Colonic mucosa (tissue), 4 donors: Measurements from ENCODE around the gene ANKRD17. TPM values are rescaled to one million over a fixed set of nuclear protein-coding genes. Genes with fewer than 3 reads are reported as not detected.

ENCODE experiments used
- DNase-seq: peaks from one replicate; pipeline ENCODE4 v3.0.0-alpha.2; 2020
- H3K27ac ChIP-seq: fragments of 200-600 bp; one replicate; pipeline ENCODE4 v1.8.0; 2021
- H3K27me3 ChIP-seq: fragments of 200-600 bp; one replicate; pipeline ENCODE4 v1.8.0; 2021
- H3K36me3 ChIP-seq: fragments of 200-600 bp; one replicate; pipeline ENCODE4 v1.8.0; 2021
- H3K4me1 ChIP-seq: fragments of 200-600 bp; one replicate; pipeline ENCODE4 v1.8.0; 2021; ENCODE audit warnings: mild to moderate bottlenecking
- H3K4me3 ChIP-seq: fragments of 200-600 bp; one replicate; pipeline ENCODE4 v1.8.0; 2021
- H3K9ac ChIP-seq, 2 donors: one replicate each; pipeline ENCODE4 v1.7.0; 2013; ENCODE audit warnings: control low read depth in 2 of 2, low read depth in 2 of 2, low read length in 2 of 2
- H3K9me3 ChIP-seq: fragments of 200-600 bp; one replicate; pipeline ENCODE4 v1.8.0; 2021
- intact Hi-C: fragments of 100-400 bp; cut with DNase I; formaldehyde crosslinking; loops from one replicate; pipeline ENCODE4 v1.14.1; 2022
- total RNA-seq, 2 donors: library from RNA; stranded (reverse); fragmentation: NEBNext Ultra II Directional in 1 of 2; extraction: Animal tissue kit (Norgen Biotek cat#: 25700) in 1 of 2; gene quantifications; one replicate each; pipeline ENCODE4 v1.2.1, GENCODE V29; 2021
- TF ChIP-seq, protein P1 (sequence below): fragments of 200-600 bp; IDR thresholded peaks from one replicate; pipeline ENCODE4 v1.8.0; 2022; ENCODE audit warnings: antibody characterized with exemption, mild to moderate bottlenecking
- donor health status: healthy.
- donor health status: DM: no; HTN: no; CAD: no.
- donor health status: DM: no; HTN: no; CAD: no.

ANKRD17 gene
- total RNA-seq, 2 donors from 2014 or later: 51.5 to 59.2 TPM

DNA sequence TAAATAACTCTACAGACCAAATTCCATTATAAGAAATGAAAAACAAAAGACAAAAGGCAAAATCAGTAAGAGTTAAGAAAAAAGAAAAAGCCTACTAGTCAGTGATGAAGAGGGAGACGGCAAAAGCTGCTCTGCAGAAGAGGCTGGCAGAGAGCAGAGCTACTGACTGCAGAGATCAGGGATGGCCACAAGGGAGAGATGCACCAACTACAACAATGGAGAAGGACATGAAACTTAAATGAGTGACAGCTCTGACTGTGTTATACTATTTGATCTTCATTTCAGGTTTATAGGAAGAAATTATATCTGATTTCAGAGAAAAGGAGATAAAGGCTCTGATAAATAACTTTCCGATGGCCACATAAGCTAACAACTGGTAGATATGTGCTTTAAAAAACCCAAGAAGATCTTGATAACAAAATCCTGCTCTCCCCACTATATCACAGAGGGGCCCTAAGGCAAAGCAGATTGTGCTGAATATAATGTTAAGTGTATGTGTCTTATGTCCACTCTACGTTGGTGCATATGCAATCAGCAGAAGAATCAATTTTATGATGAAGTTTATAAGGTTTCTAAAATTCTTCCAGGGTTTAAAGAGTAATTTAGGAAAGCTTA, 130.7 kb downstream of the ANKRD17 start:
- DNase-seq: no peak
- Histone ChIP-seq H3K4me3 (no peak overlapping the region), H3K27me3 (no peaks in the 10 kb centered on the region), H3K9me3 (no peaks in the 10 kb centered on the region), H3K36me3 (peaks cover 1% of the 10 kb centered on the region), H3K27ac (no peak overlapping the region), H3K4me1 (no peaks in the 10 kb centered on the region), H3K9ac (no peak overlapping the region)
- intact Hi-C loops: no loop called here
- TF ChIP-seq, protein P1, sequence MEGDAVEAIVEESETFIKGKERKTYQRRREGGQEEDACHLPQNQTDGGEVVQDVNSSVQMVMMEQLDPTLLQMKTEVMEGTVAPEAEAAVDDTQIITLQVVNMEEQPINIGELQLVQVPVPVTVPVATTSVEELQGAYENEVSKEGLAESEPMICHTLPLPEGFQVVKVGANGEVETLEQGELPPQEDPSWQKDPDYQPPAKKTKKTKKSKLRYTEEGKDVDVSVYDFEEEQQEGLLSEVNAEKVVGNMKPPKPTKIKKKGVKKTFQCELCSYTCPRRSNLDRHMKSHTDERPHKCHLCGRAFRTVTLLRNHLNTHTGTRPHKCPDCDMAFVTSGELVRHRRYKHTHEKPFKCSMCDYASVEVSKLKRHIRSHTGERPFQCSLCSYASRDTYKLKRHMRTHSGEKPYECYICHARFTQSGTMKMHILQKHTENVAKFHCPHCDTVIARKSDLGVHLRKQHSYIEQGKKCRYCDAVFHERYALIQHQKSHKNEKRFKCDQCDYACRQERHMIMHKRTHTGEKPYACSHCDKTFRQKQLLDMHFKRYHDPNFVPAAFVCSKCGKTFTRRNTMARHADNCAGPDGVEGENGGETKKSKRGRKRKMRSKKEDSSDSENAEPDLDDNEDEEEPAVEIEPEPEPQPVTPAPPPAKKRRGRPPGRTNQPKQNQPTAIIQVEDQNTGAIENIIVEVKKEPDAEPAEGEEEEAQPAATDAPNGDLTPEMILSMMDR: peak; percentile 13

DNA sequence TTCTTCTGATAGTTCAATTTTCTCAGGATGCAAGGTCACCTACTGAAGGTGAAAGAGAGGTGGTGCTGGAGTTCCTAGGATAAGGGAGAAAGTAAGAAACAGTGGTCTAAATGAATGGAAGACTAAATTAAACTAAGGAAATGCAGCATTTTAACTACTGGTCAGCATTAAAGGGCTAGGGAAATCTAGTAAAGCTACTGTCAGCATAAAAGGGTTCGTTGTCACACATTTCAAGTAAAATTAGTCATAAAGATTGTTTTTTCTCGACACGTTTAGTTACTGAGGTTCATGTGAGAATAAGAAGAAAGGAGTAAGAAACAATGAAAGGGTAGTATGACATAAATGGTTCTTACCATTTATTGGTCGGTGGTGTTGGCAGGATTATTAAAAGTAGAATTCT, 149.1 kb downstream of the ANKRD17 start:
- no peaks in the 10 kb centered on the region for H3K36me3 ChIP-seq
- H3K27me3 ChIP-seq: no peaks in the 10 kb centered on the region
- no peaks in the 10 kb centered on the region for H3K9me3 ChIP-seq
- H3K27ac ChIP-seq: no peak overlapping the region
- no peak overlapping the region for H3K9ac ChIP-seq
- H3K4me3 ChIP-seq: no peak overlapping the region
- no peaks in the 10 kb centered on the region for H3K4me1 ChIP-seq
- intact Hi-C loops: no loop called here
- TF ChIP-seq, protein P1: no peak
- no peak for DNase-seq

DNA sequence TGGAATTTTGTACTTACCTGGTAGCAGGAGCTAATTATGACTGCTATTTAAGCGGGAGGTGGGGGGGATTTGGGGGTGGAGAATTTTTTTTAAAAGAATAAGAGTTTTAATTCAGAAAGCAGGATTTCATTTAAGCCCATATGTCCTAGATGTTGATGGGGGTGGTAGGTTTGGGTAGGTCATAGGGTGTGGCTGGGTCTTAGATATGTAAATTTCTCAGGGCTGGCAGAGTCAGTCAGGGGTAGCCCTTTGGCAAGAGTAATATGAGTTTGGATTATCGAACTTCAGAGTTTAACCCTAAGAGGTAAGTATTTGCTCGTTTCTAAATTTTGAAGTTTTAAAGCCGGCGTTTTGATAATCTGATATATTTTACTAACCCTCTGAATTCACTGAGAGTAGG, 153.9 kb downstream of the ANKRD17 start:
- no peaks in the 10 kb centered on the region for H3K36me3 ChIP-seq
- intact Hi-C loops: no loop called here

DNA sequence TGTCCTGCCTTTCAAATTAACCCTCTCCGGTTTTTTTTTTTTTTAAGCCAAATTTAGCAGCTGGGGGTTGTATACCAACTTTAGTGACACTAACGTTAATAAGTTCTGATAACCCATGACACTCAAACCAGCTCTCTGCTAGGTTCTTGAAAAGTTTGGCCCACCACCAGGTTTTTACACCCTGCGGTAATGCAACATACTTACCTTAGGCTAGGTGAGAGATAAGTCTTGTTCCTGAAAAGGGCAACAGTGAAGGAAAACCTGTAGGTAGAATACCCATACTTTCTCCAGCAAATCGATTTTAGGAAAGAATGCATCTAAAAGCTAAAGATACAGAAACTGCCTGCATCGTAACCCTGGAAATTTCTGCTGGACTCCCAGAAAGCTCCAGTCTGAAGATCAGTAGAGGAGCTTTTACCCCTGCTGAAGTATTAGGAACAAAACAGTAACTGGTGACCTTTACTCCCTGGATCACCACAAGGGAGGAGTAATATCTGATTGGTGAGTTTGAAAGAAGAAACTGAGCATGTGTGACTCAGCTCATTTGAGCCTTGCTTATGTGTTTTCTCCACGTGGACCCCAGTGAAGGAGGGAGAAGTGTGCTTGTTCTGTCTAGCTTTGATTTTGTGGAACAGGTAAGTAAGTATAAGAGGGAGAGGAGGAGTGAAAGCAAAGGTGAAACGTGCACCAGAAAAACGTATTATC, 154.6 kb downstream of the ANKRD17 start:
- TF ChIP-seq, protein P1: no peak
- Histone ChIP-seq H3K9ac (no peak overlapping the region), H3K36me3 (no peaks in the 10 kb centered on the region), H3K27me3 (no peaks in the 10 kb centered on the region), H3K9me3 (no peaks in the 10 kb centered on the region), H3K27ac (no peak overlapping the region), H3K4me1 (no peaks in the 10 kb centered on the region), H3K4me3 (no peak overlapping the region)
- DNase-seq: no peak
- intact Hi-C loops: no loop called here

More for the DNA sequence above, 153.9 kb downstream of the ANKRD17 start:
- H3K9ac ChIP-seq: no peak overlapping the region
- H3K9me3 ChIP-seq: no peaks in the 10 kb centered on the region
- H3K4me3 ChIP-seq: no peak overlapping the region
- no peaks in the 10 kb centered on the region for H3K27me3 ChIP-seq
- H3K27ac ChIP-seq: no peak overlapping the region
- no peaks in the 10 kb centered on the region for H3K4me1 ChIP-seq
- no peak for DNase-seq
- TF ChIP-seq, protein P1: no peak

DNA sequence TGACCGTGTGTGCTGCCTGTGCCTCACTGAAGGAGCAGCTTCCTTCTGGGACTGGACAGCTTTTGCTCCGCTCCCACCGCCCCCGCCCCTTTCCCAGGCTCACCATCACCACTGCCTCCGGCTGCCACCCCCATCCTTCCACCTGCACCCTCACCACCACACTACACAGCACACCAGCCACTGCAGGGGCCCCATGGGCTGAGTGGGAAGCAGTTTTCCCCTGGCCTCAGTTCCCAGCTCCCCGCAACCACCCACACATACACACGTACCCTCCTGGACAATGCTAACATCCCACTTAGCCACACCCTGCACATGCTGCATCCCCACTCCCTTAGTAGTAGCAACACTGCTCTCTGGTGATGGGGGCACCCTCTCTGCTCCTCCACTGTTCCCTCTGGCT, 159.5 kb downstream of the ANKRD17 start:
- Histone ChIP-seq H3K4me1 (no peaks in the 10 kb centered on the region), H3K9me3 (no peaks in the 10 kb centered on the region), H3K36me3 (peaks cover 7% of the 10 kb centered on the region), H3K4me3 (no peak overlapping the region), H3K27ac (no peak overlapping the region), H3K27me3 (no peaks in the 10 kb centered on the region), H3K9ac (no peak overlapping the region)
- no peak for DNase-seq
- intact Hi-C loops: no loop called here
- TF ChIP-seq, protein P1: no peak
